ENCODE measurements around the gene UBASH3A. TPM values are rescaled to one million over a fixed set of nuclear protein-coding genes. Genes with fewer than 3 reads are reported as not detected.

UBASH3A gene
- total RNA-seq, 3 donors from 2014 or later = 0.32 to 1.5 (median 0.66) TPM

DNA sequence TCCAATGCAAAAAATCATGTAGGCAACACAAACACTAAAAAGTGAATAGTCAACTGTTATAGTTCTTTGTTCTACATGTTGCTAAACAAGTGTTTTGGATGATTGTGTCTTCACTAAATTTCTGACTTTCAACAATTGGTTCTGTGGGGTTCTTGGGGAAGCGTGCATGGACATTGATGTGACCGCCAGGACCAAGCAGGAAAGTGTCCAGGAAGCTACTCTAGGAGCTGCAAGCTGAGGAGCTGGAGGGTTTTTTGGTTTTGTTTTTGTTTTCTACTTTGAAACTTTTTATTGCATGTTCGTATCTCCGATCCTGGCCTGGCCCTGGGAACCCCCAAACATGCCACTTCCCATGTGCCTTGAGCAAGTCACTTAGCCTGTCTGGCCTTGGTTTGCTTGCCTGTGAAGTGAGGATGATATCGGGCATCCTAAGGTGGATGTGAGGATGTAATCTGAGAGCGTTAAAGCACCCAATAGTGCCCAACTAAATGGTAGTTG lies 15.8 kb upstream of the UBASH3A start:
- H3K4me1 ChIP-seq = peaks cover 0 to 5% of the 10 kb centered on the region in 2 donors
- H3K4me3 ChIP-seq = no peak overlapping the region
- TF ChIP-seq, protein P1, sequence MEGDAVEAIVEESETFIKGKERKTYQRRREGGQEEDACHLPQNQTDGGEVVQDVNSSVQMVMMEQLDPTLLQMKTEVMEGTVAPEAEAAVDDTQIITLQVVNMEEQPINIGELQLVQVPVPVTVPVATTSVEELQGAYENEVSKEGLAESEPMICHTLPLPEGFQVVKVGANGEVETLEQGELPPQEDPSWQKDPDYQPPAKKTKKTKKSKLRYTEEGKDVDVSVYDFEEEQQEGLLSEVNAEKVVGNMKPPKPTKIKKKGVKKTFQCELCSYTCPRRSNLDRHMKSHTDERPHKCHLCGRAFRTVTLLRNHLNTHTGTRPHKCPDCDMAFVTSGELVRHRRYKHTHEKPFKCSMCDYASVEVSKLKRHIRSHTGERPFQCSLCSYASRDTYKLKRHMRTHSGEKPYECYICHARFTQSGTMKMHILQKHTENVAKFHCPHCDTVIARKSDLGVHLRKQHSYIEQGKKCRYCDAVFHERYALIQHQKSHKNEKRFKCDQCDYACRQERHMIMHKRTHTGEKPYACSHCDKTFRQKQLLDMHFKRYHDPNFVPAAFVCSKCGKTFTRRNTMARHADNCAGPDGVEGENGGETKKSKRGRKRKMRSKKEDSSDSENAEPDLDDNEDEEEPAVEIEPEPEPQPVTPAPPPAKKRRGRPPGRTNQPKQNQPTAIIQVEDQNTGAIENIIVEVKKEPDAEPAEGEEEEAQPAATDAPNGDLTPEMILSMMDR (IDR thresholded peaks at IDR 0.05) = no peak
- no peak for TF ChIP-seq POLR2AphosphoS5 (IDR thresholded peaks at IDR 0.05)
- H3K9me3 ChIP-seq = no peaks in the 10 kb centered on the region
- no peaks in the 10 kb centered on the region for H3K27me3 ChIP-seq
- intact Hi-C loops (cut with DNase I; ENCODE audit: low total_unique reads) = no loop called here
- no peaks in the 10 kb centered on the region for H3K36me3 ChIP-seq
- DNase-seq (ENCODE audit: low spot score in 2 of 2) = no peak
- H3K27ac ChIP-seq = peak overlapping the region in 1 of 2 donors; percentile 84

DNA sequence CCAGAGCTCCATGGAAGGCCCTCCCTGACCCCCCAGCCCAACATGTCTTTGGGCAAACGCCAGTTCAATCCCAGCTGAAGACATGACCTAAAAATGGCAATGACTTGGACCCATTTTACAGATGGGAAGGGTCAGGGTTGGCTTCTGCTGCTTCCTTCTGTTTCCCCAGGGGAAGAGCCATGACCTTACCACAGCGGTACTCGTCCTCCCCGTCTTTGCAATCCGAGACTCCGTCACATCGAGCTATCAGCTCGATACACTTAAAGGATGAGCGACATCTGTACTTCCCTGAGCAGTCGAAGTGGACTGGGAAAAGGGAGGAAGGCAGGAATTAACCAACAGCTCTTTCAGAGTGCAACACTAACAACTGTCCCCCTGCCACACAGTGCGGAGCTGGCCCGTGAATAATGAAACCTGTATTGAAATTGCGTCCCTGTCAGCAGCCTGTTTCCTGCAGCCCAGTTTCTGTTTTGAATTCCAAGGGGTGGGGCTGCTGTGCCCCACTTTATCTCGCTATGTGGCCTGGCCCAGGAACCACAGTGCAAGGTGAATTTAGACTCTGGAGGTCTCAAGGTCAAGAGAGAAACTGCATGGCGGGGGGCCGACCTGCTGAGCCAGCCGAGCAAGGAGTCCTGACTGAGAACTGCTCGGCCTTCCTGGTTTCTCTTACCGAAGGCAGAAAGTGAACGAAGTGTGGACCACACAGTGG lies 14.8 kb upstream of the UBASH3A start:
- intact Hi-C loops (cut with DNase I; ENCODE audit: low total_unique reads) = no loop called here
- DNase-seq (ENCODE audit: low spot score in 2 of 2) = no peak
- no peaks in the 10 kb centered on the region for H3K36me3 ChIP-seq
- no peaks in the 10 kb centered on the region for H3K9me3 ChIP-seq
- TF ChIP-seq, protein P1 (IDR thresholded peaks at IDR 0.05) = no peak
- TF ChIP-seq POLR2AphosphoS5 (IDR thresholded peaks at IDR 0.05) (no peak), POLR2A (IDR thresholded peaks at IDR 0.05) (no peak)
- peak overlapping the region in 2 of 3 donors; percentile 19 to 46 for H3K4me3 ChIP-seq
- peaks cover 0 to 5% of the 10 kb centered on the region in 2 donors for H3K4me1 ChIP-seq
- H3K27me3 ChIP-seq = no peaks in the 10 kb centered on the region
- peak overlapping the region; percentile 80 to 84 for H3K27ac ChIP-seq

GRCh38 chr21:42389449-42389835 lies 14.3 kb upstream of the UBASH3A start:
- DNase-seq (ENCODE audit: low spot score in 2 of 2) = peak; percentile 64 to 74
- Histone ChIP-seq H3K27me3 (no peaks in the 10 kb centered on the region), H3K4me3 (peak overlapping the region in 2 of 3 donors; percentile 19 to 46), H3K36me3 (no peaks in the 10 kb centered on the region), H3K9me3 (no peaks in the 10 kb centered on the region), H3K27ac (peak overlapping the region; percentile 80 to 84), H3K4me1 (peaks cover 0 to 5% of the 10 kb centered on the region in 2 donors)
- intact Hi-C loops (cut with DNase I; ENCODE audit: low total_unique reads) = no loop called here
- TF ChIP-seq POLR2AphosphoS5 (IDR thresholded peaks at IDR 0.05) (no peak), POLR2A (IDR thresholded peaks at IDR 0.05) (no peak)
- TF ChIP-seq, protein P1 (IDR thresholded peaks at IDR 0.05) = no peak

DNA sequence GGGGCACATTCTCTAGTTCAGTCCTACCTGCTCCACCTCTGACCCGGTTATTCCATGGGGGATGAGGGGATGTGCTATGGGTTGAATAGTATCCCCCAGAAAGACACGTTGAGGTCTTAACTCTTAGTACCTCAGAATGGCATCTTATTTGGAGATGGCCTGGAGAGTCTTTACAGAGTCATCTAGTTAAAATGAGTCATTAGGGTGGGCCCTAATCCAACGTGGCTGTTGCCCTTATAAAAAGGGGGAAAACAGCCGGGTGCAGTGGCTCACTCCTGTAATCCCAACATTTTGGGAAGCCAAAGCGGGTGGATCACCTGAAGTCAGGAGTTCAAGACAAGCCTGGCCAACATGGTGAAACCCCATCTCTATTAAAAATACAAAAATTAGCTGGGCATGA lies 13.5 kb upstream of the UBASH3A start:
- TF ChIP-seq POLR2AphosphoS5 (IDR thresholded peaks at IDR 0.05) (no peak), POLR2A (IDR thresholded peaks at IDR 0.05) (no peak)
- TF ChIP-seq, protein P1 (IDR thresholded peaks at IDR 0.05) = no peak
- intact Hi-C loops (cut with DNase I; ENCODE audit: low total_unique reads) = no loop called here
- no peak for DNase-seq (ENCODE audit: low spot score in 2 of 2)
- H3K27ac ChIP-seq = peak overlapping the region; percentile 80 to 84
- no peaks in the 10 kb centered on the region for H3K9me3 ChIP-seq
- H3K27me3 ChIP-seq = no peaks in the 10 kb centered on the region
- peaks cover 0 to 5% of the 10 kb centered on the region in 2 donors for H3K4me1 ChIP-seq
- no peaks in the 10 kb centered on the region for H3K36me3 ChIP-seq
- H3K4me3 ChIP-seq = no peak overlapping the region

DNA sequence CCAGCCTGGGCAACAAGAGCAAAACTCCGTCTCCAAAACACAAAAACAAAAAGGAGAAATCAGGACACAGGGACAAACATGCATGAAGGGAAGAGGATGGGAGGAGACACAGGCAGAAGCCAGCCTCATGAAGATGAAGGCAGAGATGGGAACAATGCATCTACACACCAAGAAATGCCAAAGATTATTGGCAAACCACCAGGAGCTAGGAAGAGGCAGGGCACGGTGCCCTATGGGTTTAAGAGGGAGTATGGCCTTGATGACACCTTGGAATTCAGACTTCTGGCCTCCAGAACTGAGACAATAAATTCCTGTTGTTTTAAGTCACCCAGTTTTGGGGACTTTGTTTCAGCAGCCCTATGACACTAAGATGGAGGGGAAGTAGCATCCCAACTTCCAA lies 13.0 kb upstream of the UBASH3A start:
- TF ChIP-seq, protein P1 (IDR thresholded peaks at IDR 0.05) = no peak
- TF ChIP-seq POLR2AphosphoS5 (IDR thresholded peaks at IDR 0.05) (no peak), POLR2A (IDR thresholded peaks at IDR 0.05) (no peak)
- Histone ChIP-seq H3K36me3 (no peaks in the 10 kb centered on the region), H3K4me1 (peaks cover 0 to 5% of the 10 kb centered on the region in 2 donors), H3K27me3 (no peaks in the 10 kb centered on the region), H3K9me3 (no peaks in the 10 kb centered on the region), H3K27ac (peak overlapping the region; percentile 80 to 84), H3K4me3 (no peak overlapping the region)
- peak in 1 of 2 donors; percentile 63 for DNase-seq (ENCODE audit: low spot score in 2 of 2)
- intact Hi-C loops (cut with DNase I; ENCODE audit: low total_unique reads) = no loop called here
